Measurements from ENCODE around the gene DAGLA. TPM values are rescaled to one million over a fixed set of nuclear protein-coding genes. Genes with fewer than 3 reads are reported as not detected.

DAGLA gene
- total RNA-seq, 1 experiment from 2014 or later: 6.2 TPM

- DNase-seq (ENCODE audit: low read depth): no peak
These were observed 63.4 kb downstream of the DAGLA start for GRCh38 chr11:61743486-61744095.

GRCh38 chr11:61744181-61744580 lies 64.0 kb downstream of the DAGLA start:
- no peak for DNase-seq (ENCODE audit: low read depth)

GRCh38 chr11:61744609-61745156 lies 64.5 kb downstream of the DAGLA start:
- DNase-seq (ENCODE audit: low read depth): no peak

- DNase-seq (ENCODE audit: low read depth): no peak
These were observed 65.7 kb downstream of the DAGLA start for GRCh38 chr11:61745781-61746441.

GRCh38 chr11:61746442-61747191 lies 66.4 kb downstream of the DAGLA start:
- DNase-seq (ENCODE audit: low read depth): no peak

GRCh38 chr11:61747192-61747966 lies 67.2 kb downstream of the DAGLA start:
- peak; percentile 60 for DNase-seq (ENCODE audit: low read depth)

GRCh38 chr11:61747967-61748285 lies 67.7 kb downstream of the DAGLA start:
- DNase-seq (ENCODE audit: low read depth): no peak

GRCh38 chr11:61749591-61750217 lies 69.5 kb downstream of the DAGLA start:
- no peak for DNase-seq (ENCODE audit: low read depth)

- no peak for DNase-seq (ENCODE audit: low read depth)
These were observed 70.6 kb downstream of the DAGLA start for GRCh38 chr11:61750631-61751273.

- DNase-seq (ENCODE audit: low read depth): no peak
These were observed 71.2 kb downstream of the DAGLA start for GRCh38 chr11:61751384-61751783.

GRCh38 chr11:61752117-61752924 lies 72.1 kb downstream of the DAGLA start, which contains the start of gene MYRF:
Gene MYRF, plus strand, starts transcription at chr11:61752636. Its CDS starts 109 bp downstream, at chr11:61752745.
- no peak for DNase-seq (ENCODE audit: low read depth)

GRCh38 chr11:61752925-61753521 lies 72.8 kb downstream of the DAGLA start:
- DNase-seq (ENCODE audit: low read depth): no peak

- DNase-seq (ENCODE audit: low read depth): no peak
These were observed 73.5 kb downstream of the DAGLA start for GRCh38 chr11:61753672-61754071.

- DNase-seq (ENCODE audit: low read depth): no peak
These were observed 74.6 kb downstream of the DAGLA start for GRCh38 chr11:61754534-61755482.

- no peak for DNase-seq (ENCODE audit: low read depth)
These were observed 75.9 kb downstream of the DAGLA start for GRCh38 chr11:61756147-61756451.

- peak; percentile 87 for DNase-seq (ENCODE audit: low read depth)
These were observed 76.4 kb downstream of the DAGLA start for GRCh38 chr11:61756452-61757212.

- no peak for DNase-seq (ENCODE audit: low read depth)
These were observed 77.1 kb downstream of the DAGLA start for GRCh38 chr11:61757213-61757862.
